NCI-H2196 treated with DMSO at 0.1 percent for 48 hours (cell line): ENCODE data around the gene SRSF7.
"Not testable (repeated sequence)": the region's sequence is repeated elsewhere in the genome, so short reads cannot be mapped to it uniquely, and the experiment has no call there.

Experiments used
- DNase-seq: peaks from one replicate; lab custom pipeline; 2025; ENCODE audit not compliant: unreplicated experiment; lab: John Stamatoyannopoulos, UW

SRSF7 gene

DNA sequence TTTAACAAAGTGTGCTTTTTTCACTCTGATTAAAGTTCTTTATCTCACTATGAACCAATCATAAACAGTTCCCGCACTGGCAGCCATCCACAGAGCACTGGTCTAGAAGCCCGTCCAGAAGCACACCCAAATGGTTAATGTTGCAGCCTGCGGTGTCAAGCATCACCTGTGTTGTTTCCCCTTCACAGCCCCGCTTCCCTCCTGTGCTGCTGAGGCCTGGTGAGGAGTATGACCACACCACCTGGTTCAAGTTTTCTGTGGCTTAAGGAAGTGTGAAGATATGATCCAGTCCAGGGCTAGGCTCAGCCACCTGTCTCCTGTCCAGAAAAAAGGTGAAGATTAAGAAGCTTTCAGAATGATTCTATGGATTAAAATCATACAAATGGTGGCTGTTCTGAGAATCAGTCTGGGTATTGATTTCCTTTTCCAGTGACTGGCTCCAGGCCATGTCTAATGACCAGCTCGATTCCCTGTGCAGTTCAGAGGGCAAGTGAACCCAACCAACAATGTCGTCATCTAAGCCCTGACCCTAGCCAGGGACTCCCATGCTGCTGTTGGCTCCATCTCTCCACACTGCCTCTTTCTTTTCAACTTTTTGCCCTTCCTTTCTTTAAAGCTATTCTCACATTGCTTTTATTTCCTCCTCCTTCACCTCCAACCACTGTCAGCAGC, 17.7 kb downstream of the SRSF7 start:
- DNase-seq: no peak

DNA sequence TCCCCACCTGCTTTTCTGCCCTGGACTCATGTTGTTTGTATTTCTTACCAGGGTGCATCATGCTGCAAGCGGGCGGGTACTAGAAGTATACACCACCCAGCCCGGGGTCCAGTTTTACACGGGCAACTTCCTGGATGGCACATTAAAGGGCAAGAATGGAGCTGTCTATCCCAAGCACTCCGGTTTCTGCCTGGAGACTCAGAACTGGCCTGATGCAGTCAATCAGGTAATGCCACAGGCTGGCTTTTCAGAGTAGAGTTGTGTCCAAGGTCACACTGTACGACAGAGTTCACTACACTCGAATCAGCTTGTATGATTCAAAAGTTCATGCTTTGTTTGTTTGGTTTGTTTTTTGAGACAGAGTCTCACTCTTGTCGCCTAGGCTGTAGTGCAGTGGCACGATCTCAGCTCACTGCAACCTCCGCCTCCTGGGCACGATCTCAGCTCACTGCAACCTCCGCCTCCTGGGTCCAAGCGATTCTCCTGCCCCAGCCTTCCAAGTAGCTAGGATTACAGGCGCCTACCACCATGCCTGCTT, 19.4 kb downstream of the SRSF7 start:
- no peak for DNase-seq

DNA sequence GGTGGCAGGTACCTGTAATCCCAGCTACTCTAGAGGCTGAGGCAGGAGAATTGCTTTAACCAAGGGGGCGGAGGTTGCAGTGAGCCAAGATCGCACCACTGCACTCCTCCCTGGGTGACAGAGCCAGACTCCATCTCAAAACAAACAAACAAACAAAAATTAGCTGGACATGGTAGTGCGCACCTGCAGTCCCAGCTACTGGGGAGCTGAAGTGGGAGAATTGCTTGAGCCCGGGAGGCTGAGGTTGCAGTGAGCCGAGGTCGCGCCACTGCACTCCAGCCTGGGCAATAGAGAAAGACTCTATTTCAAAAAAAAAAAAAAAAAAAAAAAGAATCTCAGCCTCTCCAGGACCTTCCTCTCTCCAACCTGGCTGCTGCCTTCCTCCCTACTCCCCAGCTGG, 20.1 kb downstream of the SRSF7 start:
- no peak for DNase-seq

DNA sequence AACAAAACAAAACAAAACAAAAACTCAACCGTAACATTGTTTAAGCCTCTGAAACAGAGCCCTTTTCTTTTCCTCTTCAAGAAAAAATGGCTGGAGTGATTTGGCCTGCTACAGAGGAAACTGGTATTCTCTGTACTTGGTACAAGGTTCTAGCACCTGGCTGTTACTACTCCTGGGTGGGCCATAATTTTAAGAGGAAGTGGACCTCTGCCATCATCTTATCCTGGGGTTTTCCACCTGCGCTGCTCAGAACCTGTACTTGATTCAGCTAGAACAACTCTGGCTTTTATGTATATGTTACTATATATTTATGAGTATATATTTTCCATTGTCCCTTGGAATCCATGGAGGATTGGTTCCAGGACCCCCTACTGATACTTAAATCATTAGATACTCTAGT, 22.5 kb downstream of the SRSF7 start:
- no peak for DNase-seq

DNA sequence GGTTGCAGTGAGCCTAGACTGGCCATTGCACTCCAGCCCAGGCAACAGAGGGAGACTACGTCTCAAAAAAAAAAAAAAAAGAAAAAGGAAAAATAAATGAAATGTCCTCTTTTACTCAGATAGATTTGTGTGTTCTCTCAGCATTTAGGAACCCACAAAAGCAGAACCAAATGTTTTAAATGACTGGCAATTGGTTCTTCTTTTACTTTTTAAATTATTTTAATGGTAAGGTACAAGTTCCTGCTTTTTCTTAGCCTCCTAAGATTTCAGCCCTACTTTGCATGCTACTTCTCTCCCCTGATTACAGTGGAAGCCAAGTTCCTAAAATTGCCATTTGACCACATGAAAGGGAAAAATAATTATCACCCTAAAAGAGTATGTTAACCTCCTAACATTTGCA, 23.5 kb downstream of the SRSF7 start:
- DNase-seq: no peak

DNA sequence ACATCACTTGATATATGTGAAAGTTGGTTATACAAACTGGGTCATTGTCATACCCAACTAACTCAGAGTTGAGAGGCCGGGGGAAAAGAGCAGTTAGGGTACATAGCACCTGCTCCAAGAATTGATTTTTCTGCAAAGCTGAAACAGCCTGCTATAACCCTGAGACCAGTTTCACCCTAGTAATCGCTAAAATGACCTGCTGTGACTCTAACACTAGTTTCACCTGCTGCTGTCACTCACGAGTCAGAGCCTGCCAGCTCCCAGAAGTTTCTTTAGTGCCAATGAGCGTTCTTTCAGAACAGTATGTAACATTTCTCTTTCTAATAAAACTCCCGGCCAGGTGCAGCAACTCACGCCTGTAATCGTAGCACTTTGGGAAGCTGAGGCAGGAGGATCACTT, 28.0 kb downstream of the SRSF7 start:
- no peak for DNase-seq

DNA sequence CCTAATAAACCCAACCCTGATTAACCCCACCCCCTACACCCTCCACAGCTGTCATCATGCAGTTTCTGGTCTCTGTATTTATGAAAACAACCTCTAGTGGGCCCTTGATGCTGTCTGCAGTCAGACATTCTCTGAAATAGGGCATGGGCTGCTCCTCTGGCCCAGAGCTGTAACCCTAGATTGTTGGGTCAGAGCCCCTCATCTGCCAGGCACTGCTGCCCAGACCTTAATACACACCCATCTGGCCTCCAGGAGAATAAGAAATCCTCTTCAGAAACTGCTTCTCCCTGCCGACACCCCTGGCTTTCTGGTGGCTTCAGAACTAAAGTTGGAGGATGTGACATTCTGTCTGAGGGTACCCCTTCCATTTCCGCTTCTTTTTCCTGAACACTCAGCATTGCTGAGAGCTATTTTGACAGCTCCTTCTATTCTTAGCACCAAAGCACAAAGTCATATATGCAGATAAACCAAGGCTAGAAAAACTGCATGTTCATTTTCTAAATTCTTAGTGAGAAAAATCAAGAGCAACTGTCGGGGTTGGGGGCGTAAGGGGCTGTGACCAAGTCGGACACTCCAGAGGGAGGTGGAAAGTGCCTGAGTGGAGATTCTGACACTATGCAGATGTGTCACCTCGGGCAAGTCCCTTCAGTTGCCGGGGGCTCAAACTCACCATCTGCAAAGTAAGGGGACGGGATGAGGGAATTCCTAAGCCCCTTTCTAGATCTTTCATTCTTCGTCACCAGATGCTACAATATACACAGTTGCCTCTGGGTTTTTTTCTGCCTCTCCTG, 28.7 kb downstream of the SRSF7 start:
- no peak for DNase-seq

DNA sequence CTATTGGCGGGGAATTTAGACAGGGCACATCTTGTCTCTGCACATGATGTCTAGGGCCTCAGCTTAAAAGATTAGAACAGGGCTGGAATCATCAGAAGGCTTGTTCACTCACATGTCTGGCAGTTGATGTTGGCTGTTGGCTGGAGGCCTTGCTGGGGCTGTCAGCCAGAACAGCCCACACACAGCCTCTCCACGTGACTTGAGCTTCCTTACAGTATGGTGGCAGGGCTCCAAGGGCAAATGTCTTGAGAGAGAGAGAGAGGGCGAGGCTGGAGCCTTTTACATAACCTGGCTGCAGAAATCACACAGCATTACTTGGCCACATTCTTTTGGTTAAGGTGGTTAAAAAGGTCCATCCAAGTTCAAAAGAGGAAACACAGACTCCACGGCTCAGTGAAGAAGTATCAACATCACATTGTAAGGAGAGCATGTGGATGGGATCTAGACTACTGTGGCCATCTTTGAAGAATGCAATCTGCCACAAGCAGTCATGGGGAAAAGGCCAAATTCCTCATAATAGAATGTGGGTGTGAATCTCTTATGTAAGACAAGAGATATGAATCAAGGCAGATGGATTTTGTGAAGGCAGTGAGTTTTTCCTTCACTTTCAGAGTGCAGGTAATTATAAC, 30.4 kb downstream of the SRSF7 start:
- DNase-seq: peak; percentile 62

DNA sequence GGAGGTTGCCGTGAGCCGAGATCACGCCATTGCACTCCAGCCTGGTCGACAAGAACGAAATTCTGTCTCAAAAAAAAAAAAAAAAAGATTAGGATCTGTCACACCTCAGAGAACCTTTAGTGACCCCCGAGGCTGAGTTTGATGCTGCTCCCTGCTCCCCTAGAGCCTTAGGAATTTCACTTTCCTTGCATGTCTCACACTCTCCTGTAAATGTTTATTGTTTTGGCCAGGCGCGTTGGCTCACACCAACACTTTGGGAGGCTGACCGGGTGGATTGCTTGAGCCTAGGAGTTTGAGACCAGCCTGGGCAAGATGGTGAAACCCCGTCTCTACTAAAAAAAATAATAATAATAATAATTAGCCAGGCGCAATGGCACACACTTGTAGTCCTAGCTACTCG, 31.5 kb downstream of the SRSF7 start:
- no peak for DNase-seq

DNA sequence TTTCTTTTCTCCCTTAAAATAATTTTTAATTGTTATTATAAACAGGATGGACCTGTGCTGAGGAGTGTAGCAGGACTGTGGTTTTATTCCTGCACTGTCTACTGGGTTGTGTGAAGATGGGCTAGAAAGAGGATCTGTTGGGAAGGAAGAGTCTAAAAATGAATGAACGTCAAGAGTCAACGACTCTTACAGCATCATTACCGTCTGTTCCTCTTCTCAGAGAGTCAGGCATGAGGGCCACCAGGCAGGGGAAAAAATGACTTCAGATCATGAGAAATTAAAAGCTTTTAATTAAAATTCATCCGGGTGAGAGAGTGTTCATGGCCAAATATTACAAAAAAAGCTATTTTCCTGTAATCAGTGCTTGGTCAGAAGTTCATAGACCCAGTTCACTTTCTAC, 32.6 kb downstream of the SRSF7 start:
- DNase-seq: no peak

DNA sequence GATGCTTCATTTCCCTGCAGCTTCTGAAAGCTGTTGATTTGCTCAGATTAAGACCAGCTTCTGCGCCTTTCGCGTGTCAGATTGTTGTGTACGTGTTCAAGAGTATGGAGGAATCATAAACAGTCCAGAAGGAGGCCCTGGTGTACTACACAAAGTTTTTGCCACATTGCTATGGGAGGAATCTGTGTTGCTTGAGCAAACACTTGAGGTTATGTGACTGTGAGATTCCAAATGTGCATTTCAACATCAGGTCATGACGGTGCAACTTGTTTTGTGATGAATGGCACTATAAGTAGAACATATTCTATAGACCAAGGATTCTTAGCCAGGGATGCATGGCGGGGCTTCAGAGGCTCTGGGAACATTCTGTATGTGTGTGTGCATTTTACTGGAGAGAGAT, 35.0 kb downstream of the SRSF7 start:
- no peak for DNase-seq

DNA sequence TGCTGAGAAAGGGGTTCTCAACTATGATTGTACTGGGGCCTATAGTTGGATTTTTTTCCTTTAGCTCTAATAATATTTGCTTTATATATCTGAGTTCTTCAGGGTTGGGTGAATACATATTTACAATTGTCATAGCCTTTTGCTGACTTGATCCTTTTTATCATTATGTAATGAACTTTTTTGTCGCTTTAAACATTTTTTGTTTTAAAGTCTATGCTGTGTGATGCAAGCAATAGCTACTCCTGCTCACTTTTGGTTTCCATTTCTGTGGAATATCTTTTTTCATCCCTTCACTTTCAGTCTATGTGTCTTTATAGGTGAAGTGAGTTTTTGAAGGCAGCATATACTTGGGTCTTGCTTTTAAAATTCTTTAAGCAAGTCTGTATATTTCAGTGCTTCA, 36.2 kb downstream of the SRSF7 start:
- DNase-seq: not testable (repeated sequence)

DNA sequence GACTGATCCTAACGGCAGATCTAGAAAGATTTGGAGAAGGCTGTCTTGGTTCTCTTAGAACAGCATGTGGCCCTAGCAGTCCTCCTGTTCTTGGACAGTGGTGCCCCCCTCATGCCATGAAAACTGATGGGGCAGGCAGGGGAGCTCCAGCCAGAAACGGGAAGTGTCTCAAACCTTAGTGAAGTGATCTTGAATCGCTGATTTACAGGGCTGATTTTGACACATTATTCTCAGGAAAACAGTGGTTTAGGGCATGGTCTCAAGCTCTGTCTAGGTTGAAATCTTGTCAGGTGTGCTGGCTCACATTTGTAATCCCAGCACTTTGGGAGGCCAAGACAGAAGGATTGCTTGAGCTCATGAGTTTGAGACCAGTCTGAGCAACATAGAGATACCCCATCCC, 37.8 kb downstream of the SRSF7 start:
- no peak for DNase-seq

DNA sequence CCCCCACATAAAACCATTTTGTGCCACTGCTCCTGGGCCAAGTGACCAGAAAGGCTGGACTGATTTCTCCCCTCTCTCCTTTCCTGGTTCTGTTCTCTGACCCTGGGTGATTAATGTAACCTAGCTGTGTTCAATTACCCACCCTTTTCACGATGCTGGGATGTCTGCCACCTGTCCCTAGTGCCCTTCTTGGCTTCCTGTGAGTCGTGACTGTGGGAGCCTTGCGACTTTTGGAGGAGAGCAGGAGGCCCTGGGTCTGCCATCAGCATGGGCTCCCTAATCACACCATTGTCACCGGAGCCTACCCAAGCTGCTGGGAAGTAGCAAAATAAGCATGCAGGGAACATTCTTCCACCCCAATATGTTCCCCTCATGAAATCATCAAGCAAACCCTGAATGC, 38.3 kb downstream of the SRSF7 start:
- no peak for DNase-seq

DNA sequence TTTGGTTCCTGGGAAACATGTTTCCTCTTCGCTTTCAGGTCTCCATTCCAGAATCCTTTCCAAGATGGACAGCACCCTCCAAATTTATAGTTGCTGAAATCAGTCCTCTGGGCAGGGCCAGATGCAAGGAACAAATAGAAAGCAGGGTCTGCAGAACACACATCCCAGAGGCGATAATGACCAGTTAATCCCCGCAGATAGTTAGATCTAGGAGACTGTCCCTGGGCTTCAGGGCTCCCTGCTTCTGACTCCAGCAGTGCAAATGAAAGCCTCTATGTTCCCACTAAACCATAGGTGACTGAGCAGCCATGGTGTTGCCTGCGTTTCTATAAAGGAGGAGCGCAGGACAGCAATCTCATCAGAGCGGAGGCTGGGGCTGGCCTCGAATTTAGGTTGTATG, 38.7 kb downstream of the SRSF7 start:
- DNase-seq: no peak

DNA sequence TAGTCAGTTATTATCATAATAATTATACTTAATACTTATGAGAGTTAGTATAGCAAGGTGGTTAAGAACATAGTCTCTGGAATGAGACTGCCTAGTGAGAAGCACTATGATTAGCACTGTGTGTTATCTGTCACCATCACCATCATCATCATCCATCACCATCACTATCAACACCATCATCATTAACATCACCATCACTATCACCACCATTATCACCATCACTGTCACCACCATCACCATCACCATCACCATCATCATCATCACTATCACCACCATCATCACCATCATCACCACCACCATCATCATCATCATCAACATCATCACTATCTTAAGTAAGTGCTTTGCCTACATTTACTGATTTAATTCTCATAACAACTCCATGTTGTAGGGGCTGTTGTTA, 39.6 kb downstream of the SRSF7 start:
- DNase-seq: no peak

DNA sequence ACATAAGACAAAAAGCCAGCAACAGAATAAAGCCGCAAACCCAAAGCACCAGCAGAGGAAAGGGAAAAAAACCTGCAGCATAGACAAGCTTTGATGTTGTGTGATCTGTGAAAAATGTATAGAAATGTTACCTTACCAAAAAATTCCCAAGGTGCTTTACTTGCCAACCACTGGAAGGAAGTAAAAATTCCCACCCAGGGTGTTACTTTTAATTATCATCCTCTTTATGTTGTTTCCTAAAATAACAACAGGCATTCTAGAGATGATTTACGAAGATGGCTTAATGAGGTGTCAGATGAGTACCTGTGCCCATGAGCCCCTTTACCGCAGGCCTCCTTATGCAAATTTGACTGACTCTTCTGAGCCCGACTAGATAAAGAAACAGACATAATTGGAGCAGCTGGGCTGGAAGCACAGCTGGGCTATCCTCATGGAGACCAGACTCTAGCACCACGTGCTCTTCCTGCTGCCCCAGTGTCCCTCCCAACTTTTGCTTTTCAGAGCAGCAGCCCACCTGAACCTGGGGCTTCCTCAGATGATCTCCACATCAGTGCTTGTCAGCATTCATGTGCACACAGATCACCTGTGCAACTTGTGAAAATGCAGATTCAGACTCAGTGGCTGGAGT, 41.5 kb downstream of the SRSF7 start:
- DNase-seq: no peak

DNA sequence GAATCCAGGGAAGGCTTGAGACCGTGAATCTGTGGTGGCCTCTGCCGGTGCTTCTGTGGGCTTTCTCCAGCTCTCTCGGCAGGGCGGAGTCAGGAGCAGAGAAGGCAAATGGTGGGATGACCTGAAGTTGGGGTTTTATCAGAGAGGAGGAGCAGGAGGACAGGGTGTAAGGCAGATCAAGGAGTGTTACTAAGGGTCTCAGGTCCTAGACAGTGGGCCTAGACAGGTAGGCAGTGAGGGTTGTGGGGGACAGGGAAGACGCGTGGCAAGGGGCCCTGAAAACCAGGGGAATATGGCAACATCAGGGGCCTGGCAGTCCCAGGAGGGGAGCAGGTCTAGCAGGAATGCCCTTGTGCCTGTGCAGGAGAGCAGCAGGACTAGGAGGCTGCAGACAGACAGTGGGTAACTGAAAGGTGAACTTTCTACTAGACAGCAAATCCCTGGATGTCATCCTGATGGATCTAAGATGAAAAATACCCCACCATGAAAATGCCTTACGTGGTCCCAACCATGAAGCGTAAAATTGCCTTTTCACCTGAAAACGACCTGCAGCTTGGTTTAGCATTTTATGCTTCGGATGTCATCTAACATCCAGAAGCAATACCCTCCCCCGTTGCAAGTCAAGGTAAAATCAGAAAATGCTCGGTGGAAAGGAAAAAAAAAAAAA, 42.1 kb downstream of the SRSF7 start:
- no peak for DNase-seq

DNA sequence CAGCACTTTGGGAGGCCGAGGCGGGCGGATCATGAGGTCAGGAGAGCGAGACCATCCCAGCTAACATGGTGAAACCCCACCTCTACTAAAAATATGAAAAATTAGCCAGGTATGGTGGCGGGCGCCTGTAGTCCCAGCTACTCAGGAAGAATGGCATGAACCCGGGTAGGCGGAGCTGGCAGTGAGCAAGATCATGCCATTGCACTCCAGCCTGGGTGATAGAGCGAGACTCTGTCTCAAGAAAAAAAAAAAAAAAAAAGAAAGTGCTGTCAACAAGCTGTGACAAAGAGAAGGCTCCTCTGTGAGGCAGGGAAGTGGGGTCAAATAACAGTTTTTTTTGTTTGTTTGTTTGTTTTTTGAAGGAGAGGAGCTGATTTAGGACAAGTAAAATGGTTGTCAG, 42.7 kb downstream of the SRSF7 start:
- not testable (repeated sequence) for DNase-seq

DNA sequence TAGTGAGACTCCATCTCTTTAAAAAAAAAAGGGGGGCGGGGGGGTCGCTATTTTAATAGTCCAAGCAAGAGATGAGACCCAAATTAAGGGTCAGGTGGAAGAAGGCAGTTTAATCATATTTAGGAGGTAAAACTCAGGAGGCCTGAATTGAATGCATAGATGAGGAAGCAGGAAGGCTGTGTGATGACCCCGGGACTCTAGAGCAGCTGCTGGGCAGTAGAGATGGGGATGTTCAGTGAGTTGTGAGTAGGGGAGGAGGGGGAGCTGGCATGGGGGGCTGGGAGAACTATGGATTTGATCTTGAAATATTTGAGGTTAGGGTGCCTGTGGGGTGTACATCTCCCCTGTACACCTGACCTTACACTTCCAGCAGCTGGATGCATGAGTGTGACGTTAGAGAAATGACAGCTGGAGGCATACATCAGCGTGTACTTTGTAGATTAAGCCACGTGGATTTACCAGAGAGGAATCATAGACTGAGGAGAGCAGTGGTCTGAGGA, 44.3 kb downstream of the SRSF7 start:
- DNase-seq: no peak

DNA sequence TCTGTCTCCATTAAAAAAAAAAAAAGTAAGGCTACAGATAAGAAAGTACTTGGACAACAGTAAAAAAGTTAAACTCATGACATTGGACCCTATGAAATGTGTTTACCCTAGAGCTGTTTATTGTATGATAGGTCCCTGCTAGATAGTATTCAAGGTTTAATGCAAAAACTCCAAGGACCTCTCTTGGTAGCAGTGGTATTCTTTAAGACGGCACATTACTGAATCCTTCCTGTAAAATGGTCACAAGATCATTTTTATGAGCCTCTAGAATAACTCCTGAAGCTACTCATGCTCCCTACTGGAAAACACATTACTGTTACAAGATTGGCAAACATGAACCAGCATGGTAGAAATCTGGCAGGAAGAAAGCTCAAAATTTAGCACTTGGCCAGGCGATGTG, 46.5 kb downstream of the SRSF7 start:
- no peak for DNase-seq
